Prostate gland (tissue), 2 donors: ENCODE results near the gene IQCB1.

Source experiments
- CTCF ChIP-seq, 4 experiments: fragments of 200-600 bp in 2 of 4; fragments of 450-650 bp in 2 of 4; sonication (generic) in 2 of 4; IDR thresholded peaks; 1 replicate in 3 of 4; 2 replicates in 1 of 4; pipeline ENCODE4 v1.5.1; 2016 to 2019; ENCODE audit warnings: antibody characterized with exemption in 4 of 4, mild to moderate bottlenecking in 2 of 4, moderate library complexity in 2 of 4
- POLR2AphosphoS5 ChIP-seq: sonication (generic); formaldehyde crosslinking; IDR thresholded peaks from one replicate; pipeline ENCODE4 v1.6.1; 2017; ENCODE audit warnings: antibody characterized with exemption

GRCh38 chr3:121803771-121804320, 31.0 kb downstream of the IQCB1 start:
- TF ChIP-seq CTCF (IDR thresholded peaks at IDR 0.05) (no peak), POLR2AphosphoS5 (no peak)
